HepG2 (cell line): ENCODE data around the gene BSN. TPM values are rescaled to one million over a fixed set of nuclear protein-coding genes. Genes with fewer than 3 reads are reported as not detected.

ENCODE experiments used
- ETV6 ChIP-seq: sonication (generic); formaldehyde crosslinking; conservative IDR thresholded peaks from 2 replicates; pipeline ENCODE4 v1.4.0; 2020; ENCODE audit warnings: missing genetic modification reagents
- FOXC1 ChIP-seq: sonication (generic); formaldehyde crosslinking; IDR thresholded peaks from 2 replicates; pipeline ENCODE4 v1.8.0; 2022; ENCODE audit warnings: mild to moderate bottlenecking, missing genetic modification reagents, borderline replicate concordance
- KDM5B ChIP-seq: sonication (generic); formaldehyde crosslinking; IDR thresholded peaks from 2 replicates; pipeline ENCODE4 v1.4.0; 2020; ENCODE audit warnings: missing genetic modification reagents, mild to moderate bottlenecking, borderline replicate concordance
- PATZ1 ChIP-seq: sonication (generic); formaldehyde crosslinking; IDR thresholded peaks from 2 replicates; pipeline ENCODE4 v1.4.0; 2020; ENCODE audit warnings: missing genetic modification reagents
- RFXANK ChIP-seq: IDR thresholded peaks from 2 replicates; pipeline ENCODE4 v1.6.1; 2016
- SMC3 ChIP-seq: IDR thresholded peaks from 2 replicates; pipeline ENCODE4 v1.6.1; 2011; ENCODE audit warnings: low read length, improper control_type of control experiment
- SP4 ChIP-seq: sonication (generic); formaldehyde crosslinking; IDR thresholded peaks from 2 replicates; pipeline ENCODE4 v1.8.1; 2023; ENCODE audit warnings: mild to moderate bottlenecking, missing genetic modification reagents
- SPEN ChIP-seq: sonication (generic); formaldehyde crosslinking; IDR thresholded peaks from 2 replicates; pipeline ENCODE4 v1.5.1; 2020; ENCODE audit warnings: low read depth, mild to moderate bottlenecking, missing genetic modification reagents
- ZNF326 ChIP-seq: sonication (generic); formaldehyde crosslinking; IDR thresholded peaks from 2 replicates; pipeline ENCODE4 v1.4.0; 2020; ENCODE audit warnings: missing genetic modification reagents, borderline replicate concordance
- ZNF501 ChIP-seq: sonication (generic); formaldehyde crosslinking; IDR thresholded peaks from 2 replicates; pipeline ENCODE4 v1.5.1; 2020; ENCODE audit warnings: mild to moderate bottlenecking, moderate library complexity, missing genetic modification reagents
- ZNF687 ChIP-seq: sonication (generic); formaldehyde crosslinking; IDR thresholded peaks from 2 replicates; pipeline ENCODE4 v1.5.1; 2020; ENCODE audit warnings: mild to moderate bottlenecking, missing genetic modification reagents, moderate library complexity
- polyA plus RNA-seq, 8 experiments: library from polyadenylated mRNA; depleted of rRNA in 3 of 8; stranded (reverse) in 7 of 8; unstranded in 1 of 8; fragments of >200 nt; fragmentation: Illumina TruSeq in 4 of 8; extraction: Trizol in 4 of 8; gene quantifications; 2 replicates each; pipeline versions ENCODE4 v1.2.1 to v1.2.3, GENCODE V29; 2011 to 2016; ENCODE audit warnings: low read depth in 4 of 8, missing spikeins in 1 of 8, mixed read lengths in 1 of 8; ENCODE audit not compliant: insufficient read depth in 1 of 8
- total RNA-seq, 5 experiments: library from RNA; depleted of rRNA; stranded (reverse); fragments of >200 nt; fragmentation: Illumina TruSeq; extraction: Trizol; gene quantifications; 2 replicates each; pipeline ENCODE4 v1.2.3, GENCODE V29; 2016; ENCODE audit warnings: low read depth in 1 of 5
- TF ChIP-seq, protein P1 (sequence below): sonication (generic); formaldehyde crosslinking; IDR thresholded peaks from 2 replicates; pipeline ENCODE4 v1.4.0; 2020; ENCODE audit warnings: missing genetic modification reagents
- TF ChIP-seq, protein P2 (sequence below): sonication (generic); formaldehyde crosslinking; IDR thresholded peaks from 2 replicates; pipeline ENCODE4 v1.5.1; 2020; ENCODE audit warnings: mild to moderate bottlenecking, moderate library complexity, missing genetic modification reagents
- TF ChIP-seq, protein P3 (sequence below): IDR thresholded peaks from 2 replicates; pipeline ENCODE4 v1.6.1; 2016

The BSN gene
- total and polyA plus RNA-seq, 2 of the 13 experiments (the other 11 are each of a cell fraction or from before 2014, with no cell fraction given): 0.42 to 0.86 TPM

- TF ChIP-seq PATZ1 (CRISPR knock-in tag) (0 out of 2 replicates have a peak, but pooled peaks have one; percentile 19), SMC3 (peak; percentile 65), FOXC1 (CRISPR knock-in tag) (0 out of 2 replicates have a peak, but pooled peaks have one; percentile 64), ZNF501 (peak; percentile 38; the same call in 1 of the 2 replicates), SPEN (CRISPR knock-in tag) (peak; percentile 46; the same call in 1 of the 2 replicates), SP4 (CRISPR knock-in tag) (peak; percentile 26; the same call in 1 of the 2 replicates), ETV6 (CRISPR knock-in tag) (no peak), ZNF687 (peak; percentile 45), KDM5B (CRISPR knock-in tag) (0 out of 2 replicates have a peak, but pooled peaks have one; percentile 11), ZNF326 (no peak), RFXANK (no peak)
- TF ChIP-seq, protein P1, sequence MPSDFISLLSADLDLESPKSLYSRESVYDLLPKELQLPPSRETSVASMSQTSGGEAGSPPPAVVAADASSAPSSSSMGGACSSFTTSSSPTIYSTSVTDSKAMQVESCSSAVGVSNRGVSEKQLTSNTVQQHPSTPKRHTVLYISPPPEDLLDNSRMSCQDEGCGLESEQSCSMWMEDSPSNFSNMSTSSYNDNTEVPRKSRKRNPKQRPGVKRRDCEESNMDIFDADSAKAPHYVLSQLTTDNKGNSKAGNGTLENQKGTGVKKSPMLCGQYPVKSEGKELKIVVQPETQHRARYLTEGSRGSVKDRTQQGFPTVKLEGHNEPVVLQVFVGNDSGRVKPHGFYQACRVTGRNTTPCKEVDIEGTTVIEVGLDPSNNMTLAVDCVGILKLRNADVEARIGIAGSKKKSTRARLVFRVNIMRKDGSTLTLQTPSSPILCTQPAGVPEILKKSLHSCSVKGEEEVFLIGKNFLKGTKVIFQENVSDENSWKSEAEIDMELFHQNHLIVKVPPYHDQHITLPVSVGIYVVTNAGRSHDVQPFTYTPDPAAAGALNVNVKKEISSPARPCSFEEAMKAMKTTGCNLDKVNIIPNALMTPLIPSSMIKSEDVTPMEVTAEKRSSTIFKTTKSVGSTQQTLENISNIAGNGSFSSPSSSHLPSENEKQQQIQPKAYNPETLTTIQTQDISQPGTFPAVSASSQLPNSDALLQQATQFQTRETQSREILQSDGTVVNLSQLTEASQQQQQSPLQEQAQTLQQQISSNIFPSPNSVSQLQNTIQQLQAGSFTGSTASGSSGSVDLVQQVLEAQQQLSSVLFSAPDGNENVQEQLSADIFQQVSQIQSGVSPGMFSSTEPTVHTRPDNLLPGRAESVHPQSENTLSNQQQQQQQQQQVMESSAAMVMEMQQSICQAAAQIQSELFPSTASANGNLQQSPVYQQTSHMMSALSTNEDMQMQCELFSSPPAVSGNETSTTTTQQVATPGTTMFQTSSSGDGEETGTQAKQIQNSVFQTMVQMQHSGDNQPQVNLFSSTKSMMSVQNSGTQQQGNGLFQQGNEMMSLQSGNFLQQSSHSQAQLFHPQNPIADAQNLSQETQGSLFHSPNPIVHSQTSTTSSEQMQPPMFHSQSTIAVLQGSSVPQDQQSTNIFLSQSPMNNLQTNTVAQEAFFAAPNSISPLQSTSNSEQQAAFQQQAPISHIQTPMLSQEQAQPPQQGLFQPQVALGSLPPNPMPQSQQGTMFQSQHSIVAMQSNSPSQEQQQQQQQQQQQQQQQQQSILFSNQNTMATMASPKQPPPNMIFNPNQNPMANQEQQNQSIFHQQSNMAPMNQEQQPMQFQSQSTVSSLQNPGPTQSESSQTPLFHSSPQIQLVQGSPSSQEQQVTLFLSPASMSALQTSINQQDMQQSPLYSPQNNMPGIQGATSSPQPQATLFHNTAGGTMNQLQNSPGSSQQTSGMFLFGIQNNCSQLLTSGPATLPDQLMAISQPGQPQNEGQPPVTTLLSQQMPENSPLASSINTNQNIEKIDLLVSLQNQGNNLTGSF (CRISPR knock-in tag): no peak
- TF ChIP-seq, protein P2, sequence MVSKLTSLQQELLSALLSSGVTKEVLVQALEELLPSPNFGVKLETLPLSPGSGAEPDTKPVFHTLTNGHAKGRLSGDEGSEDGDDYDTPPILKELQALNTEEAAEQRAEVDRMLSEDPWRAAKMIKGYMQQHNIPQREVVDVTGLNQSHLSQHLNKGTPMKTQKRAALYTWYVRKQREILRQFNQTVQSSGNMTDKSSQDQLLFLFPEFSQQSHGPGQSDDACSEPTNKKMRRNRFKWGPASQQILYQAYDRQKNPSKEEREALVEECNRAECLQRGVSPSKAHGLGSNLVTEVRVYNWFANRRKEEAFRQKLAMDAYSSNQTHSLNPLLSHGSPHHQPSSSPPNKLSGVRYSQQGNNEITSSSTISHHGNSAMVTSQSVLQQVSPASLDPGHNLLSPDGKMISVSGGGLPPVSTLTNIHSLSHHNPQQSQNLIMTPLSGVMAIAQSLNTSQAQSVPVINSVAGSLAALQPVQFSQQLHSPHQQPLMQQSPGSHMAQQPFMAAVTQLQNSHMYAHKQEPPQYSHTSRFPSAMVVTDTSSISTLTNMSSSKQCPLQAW: 0 out of 2 replicates have a peak, but pooled peaks have one; percentile 27
- TF ChIP-seq, protein P3, sequence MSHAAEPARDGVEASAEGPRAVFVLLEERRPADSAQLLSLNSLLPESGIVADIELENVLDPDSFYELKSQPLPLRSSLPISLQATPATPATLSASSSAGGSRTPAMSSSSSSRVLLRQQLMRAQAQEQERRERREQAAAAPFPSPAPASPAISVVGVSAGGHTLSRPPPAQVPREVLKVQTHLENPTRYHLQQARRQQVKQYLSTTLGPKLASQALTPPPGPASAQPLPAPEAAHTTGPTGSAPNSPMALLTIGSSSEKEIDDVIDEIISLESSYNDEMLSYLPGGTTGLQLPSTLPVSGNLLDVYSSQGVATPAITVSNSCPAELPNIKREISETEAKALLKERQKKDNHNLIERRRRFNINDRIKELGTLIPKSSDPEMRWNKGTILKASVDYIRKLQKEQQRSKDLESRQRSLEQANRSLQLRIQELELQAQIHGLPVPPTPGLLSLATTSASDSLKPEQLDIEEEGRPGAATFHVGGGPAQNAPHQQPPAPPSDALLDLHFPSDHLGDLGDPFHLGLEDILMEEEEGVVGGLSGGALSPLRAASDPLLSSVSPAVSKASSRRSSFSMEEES (CRISPR knock-in tag): no peak
Measured at GRCh38 chr3:49703443-49703927, 149.2 kb downstream of the BSN start (continued).
